Right ventricle myocardium superior (tissue), 1 donor: ENCODE measurements around the gene RAVER2. TPM values are rescaled to one million over a fixed set of nuclear protein-coding genes. Genes with fewer than 3 reads are reported as not detected.

Experiments
- ATAC-seq: fragments of 200-7000 bp; cut with Tn5 transposase; one replicate; pipeline ENCODE4 v1.9.1; 2020; ENCODE audit warnings: mild to moderate bottlenecking; ENCODE audit not compliant: poor library complexity
- DNase-seq: peaks from one replicate; pipeline ENCODE4 v3.0.0-alpha.2; 2020
- intact Hi-C: fragments of 100-400 bp; cut with DNase I; formaldehyde crosslinking; loops from one replicate; pipeline ENCODE4 v1.11.2; 2022
- total RNA-seq: library from RNA; stranded (reverse); fragmentation: NEBNext Ultra II Directional; extraction: Animal tissue kit (Norgen Biotek cat#: 25700); gene quantifications from one replicate; pipeline ENCODE4 v1.2.1, GENCODE V29; 2021
- donor health status: DM: no; HTN: yes; CAD: no; lungs with severe emphysema.

RAVER2 gene
- total RNA-seq, 1 donor from 2014 or later: 30.1 TPM

DNA sequence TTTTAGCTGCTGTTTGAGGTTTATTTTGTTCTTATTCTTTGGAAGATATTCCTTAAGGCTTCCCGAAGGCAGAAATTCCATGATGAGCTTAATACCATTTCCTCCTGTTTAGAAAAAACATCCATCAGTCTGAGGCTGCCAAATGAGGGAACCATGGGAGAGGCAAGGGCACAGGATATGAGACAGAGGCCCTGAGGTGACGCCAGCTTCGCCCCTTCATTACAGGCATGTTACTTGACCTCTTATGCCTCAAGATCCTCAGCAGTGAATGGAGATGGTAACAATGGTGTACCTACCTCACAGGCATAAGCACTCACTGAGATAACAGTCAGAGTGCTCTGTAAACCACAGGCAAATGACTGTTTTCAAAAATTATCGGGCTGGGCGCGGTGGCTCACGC is 93.6 kb downstream of the RAVER2 start:
- no peak for DNase-seq
- intact Hi-C loops: no loop called here
- no peak for ATAC-seq

DNA sequence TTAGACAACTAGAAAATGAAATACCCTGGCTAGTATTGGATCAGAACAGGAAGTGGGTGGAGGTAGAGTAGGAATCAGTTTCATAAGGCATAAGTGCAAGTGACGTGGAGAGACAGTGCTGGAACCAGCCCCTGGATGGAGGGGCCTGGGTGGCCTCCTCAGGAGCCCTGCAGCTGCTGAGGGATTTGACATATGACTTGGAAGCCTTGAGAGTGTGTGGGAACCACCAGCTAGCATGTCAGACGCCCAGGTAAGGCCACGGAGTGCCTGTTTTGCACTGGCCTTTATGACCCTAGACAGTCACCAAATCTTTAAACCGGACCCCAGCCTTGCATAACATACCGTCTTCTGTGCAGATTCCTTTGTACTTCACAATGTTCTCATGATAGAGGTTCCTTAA is 94.4 kb downstream of the RAVER2 start:
- DNase-seq (no peak), ATAC-seq (peak; percentile 7)
- intact Hi-C loops: no loop called here

DNA sequence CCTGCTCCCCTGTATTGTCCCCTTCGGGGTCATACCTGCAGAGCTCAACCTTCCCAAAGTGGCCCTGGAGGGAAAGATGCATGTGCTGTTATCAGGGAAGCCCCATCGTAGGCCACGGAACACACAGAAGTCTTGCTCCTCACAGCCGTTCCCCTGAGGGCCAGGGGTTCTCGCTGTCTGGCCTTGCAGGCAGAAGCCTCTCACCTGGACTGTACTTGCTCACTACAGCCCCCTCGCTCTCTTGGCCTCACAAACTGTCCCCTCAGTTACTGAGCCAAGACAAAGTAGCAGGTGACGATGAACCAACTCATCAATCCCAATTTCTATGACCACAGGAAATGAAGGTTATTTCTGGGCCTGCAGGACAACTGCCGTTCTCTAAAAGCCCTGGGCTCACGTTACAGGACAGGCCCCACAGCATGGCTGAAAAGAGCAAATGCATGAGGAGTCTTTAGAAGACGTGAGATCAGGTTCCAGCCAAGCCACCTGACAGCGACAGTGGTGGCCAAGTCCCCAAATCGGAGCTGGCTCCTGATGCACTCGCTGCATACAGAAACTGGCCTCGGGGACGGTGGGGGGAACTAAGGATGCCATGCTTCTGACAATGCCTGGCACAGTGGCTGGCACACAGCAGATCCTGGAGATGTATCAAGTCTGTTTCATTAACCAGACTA is 95.0 kb downstream of the RAVER2 start:
- intact Hi-C loops: no loop called here
- DNase-seq (no peak), ATAC-seq (no peak)

DNA sequence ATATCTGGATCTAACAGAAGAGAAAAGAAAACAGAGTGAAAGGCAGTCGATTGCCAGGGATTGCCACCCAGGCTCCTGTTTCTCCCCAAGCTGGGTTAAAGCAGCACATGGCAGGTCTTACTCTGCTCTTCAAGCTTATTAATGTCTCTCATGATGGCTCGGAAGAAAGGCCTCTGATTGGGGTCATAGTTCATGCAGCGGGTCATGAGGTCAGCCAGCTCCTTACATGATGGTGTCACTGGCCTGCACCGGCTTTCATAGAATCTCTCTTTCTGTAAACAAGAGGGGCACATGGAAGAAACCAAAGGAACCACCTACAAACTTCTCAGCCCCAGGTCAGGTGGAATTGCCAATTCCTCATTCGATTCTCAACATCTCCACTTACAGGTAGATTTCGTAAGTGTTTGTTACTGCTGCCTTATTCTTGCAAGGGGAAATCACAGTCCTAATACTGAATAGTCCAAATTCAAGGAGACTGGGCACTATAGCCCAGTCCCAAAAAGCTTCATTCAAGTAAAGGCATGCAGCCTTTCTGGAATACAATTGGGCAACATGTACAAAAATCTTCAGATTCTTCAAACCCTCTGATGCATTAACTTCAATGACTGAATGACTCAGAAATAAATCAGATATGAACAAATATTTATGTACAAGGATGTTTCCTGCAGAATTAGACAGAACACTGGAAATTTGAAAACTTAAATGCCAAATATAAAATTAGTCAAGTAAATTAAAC is 96.6 kb downstream of the RAVER2 start:
- DNase-seq (no peak), ATAC-seq (no peak)
- intact Hi-C loops: no loop called here

DNA sequence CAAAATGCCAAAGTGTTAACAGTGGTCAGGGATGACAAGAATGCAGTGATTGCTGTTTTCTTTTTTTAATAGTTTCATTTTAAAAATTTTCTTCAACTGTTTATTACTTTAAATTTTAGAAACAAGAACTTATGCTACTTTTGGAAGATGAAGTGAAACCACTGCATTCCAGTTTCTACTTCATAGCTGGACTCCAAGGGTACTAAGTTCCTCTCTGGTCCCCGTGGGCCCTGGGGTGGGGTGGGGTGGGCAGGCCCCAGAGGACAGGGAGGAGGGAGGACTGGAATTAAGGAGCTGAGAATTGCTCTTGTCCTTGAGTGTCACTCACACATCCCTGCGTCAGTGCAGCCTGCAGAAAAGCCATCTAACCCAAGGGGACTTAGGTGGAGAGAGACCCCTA is 97.3 kb downstream of the RAVER2 start:
- intact Hi-C loops: no loop called here
- DNase-seq (no peak), ATAC-seq (no peak)

DNA sequence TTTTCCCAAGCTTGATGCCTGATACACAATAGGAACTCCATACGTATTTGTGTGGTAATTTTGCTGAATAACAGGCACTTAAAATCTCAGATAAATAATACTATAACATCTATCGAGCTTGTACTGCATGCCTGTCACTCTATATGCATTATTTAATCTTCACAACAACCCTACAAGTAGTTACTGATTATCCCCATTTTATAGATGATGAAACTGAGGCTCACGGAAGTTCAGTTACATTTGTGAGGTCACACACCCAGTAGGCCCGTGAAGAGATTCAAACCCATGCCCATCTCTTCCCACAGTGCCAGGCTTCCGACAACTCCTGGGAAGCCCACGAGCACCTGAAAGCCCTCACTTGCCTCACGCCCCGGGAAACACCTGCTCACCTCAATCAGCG is 98.8 kb downstream of the RAVER2 start:
- ATAC-seq (no peak), DNase-seq (no peak)
- intact Hi-C loops: no loop called here

DNA sequence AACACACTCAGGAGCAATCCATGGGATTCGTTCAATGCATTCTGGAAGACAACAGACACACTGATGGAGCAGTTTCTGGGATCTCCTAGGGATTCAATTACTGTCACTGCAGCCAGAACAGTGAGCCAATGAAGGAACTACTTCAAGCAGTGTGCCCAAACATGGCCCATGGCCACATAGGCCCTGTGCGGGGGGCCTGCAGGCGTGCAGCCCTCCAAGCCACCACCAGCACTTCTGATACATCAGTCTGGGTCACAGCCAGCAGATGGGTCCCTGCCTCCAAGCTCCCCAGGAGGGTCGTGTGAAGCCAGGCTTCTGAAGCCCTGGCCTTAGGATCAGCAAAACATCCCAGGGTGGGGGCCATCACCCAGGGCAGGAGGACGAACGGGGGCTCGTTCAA is 99.3 kb downstream of the RAVER2 start:
- no peak for ATAC-seq
- DNase-seq: no peak
- intact Hi-C loops: no loop called here

DNA sequence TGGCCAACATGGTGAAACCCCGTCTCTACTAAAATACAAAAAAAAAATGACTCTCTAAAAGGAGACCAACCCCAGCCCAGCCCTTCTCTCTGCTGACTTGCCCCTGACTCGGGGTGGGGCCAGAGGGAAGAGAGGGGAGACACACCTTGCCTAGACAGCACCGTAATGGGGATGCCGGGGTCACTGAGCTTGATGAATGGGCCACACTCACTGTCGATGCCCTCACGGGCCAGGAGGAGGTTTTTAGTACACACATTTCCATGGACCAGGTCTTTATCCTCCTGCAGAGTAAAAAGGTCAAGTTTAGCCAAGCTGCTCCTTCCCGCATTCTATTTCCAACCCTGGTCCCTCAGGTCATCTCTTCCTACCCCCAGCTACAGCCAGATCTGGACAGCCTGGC is 99.7 kb downstream of the RAVER2 start:
- DNase-seq (no peak), ATAC-seq (no peak)
- intact Hi-C loops: no loop called here

DNA sequence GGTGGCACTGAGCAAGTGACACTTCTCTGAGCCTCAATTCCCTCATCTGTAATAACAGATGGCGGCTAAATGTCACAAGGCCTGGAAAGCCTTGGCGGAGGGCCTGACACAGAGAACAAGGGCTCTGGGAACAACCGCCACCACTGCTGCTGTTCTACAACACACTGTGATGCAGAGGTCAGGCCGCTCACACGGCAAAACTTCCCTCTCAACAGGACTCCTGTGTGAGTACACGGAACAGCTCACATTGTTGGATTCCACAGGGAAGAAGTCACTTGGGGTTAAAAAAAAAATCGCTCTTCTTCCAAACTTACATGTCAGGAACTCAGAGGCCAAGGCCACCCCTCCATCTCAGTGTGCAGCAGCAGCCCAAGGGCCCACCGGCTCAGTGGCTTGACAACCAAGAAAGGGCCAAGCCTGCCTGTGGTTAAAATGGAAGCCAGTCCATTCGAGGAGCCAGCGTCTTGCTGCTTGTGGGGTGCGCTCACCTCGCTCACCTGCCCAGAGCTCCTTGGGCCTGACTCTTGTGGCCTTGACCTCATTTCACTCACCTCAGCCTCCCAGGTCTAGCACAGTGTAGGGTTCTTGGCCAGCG is 101.1 kb downstream of the RAVER2 start:
- DNase-seq (no peak), ATAC-seq (no peak)
- intact Hi-C loops: no loop called here

DNA sequence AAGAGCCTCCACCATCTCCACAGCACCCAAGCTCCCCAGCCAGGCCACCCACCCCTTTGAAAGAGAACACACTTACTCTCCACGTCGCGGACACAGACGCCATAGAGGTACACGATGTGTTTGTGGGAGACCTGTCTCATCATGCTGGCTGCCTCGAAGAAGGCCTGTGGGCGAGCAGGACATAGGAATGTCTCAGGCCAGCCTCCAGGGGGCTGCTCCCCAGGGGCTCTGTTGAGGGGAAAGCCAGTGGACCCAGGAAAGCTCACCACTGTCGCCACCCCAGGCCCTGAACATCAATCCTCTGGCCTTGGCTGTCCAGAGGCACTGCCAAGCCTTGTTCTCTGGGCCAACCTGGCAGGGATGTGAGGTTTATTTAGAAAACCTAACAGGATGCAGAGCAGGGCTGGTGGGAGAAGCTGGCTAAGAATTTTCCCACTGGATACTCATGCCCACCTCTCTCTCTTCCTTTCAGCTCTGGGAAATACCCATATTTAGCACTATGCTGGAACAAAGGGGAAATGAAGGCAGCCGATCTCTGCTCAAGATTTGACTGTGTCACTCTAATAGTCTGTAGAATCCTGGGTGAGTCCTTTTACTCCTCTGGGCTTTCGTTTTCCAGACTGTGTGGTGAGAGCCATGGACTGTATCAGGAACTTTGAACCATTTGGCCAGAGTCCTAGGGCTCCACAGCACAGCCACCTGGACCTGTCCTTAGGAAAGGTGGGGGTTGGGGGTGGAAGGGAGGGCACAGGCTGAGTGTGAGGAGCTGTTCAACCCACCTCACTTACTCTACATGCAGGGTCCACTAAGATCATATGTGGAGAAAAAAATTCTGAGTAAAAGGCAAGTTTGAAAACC is 101.9 kb downstream of the RAVER2 start:
- DNase-seq: no peak
- intact Hi-C loops: no loop called here
- ATAC-seq: no peak

DNA sequence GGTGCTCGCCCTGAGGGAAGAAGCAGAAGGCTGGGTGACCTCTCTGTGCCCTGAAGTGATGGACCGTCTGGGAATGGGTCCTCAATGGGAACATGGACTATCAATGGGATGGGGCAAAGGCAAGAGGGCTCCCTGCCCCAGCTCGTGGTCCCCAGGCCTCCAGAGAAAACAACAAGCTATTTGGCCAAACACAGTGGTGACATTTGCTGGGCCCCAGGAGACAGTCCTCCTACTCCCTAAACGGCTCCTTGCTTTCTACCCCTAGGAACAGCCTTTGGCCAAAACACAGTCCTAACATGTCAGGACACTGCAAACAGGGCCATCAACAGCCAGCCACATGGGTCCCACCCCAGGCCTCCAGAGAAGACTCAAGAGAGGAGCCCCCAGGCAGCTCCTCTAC is 102.8 kb downstream of the RAVER2 start:
- intact Hi-C loops: no loop called here
- no peak for ATAC-seq
- DNase-seq: no peak

DNA sequence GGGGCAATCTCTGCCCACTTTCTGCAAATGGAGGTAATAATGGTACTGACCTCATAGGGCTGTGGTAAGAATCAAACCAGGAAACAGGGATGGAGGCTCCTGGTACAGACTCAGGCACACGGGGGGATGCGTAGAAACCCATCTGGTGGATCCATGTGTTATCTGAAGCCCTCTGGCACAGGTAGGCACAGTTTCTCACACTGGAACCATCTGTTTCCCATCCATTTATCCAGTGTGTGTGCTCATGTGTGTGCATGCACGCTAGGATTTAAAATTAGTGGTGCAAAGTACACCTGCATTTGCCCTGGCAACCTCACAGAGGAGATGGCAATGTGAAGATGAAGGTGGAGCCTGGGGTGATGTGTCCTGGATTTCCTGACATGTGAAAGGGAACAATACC is 103.3 kb downstream of the RAVER2 start:
- intact Hi-C loops: no loop called here
- DNase-seq (no peak), ATAC-seq (no peak)

DNA sequence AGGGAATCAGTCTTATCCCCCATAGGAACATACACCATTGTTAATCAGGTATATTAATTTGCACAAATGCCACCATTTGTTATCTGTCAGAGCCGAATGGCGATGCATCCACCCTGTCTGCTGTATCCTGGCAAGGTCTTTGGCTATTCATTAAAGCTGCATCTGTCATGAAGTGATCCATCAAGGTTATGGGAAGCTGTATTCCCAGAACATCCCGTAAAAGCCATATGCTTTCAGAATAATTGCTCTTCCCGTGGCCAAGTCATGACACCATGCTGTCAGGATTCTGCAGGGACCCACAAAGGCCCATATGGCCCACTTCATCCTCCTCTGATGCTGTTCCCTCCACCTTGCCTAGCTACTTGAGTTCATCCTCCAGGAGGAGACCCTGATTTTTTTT is 103.9 kb downstream of the RAVER2 start:
- intact Hi-C loops: no loop called here
- DNase-seq: no peak
- ATAC-seq: no peak

DNA sequence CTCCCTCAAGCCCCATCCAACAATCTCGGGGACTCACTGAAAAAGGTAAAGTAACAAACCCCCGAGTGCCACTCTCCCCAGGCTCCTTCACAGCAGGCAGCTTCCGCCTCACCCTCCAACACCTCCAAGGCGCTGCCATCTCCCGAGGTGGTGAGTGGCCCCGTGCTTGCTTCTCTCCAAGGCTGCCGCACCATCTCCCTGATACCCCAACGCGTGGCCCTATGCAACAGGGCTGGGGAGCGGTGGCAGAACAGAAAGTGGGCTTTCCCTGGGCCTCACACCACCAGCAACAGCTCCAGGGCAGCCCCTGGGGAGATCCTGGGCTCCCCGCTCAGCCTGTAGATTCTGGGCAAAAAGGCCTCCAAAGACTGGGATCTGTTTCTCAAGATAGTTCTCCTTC is 105.1 kb downstream of the RAVER2 start:
- DNase-seq (no peak), ATAC-seq (no peak)
- intact Hi-C loops: no loop called here

DNA sequence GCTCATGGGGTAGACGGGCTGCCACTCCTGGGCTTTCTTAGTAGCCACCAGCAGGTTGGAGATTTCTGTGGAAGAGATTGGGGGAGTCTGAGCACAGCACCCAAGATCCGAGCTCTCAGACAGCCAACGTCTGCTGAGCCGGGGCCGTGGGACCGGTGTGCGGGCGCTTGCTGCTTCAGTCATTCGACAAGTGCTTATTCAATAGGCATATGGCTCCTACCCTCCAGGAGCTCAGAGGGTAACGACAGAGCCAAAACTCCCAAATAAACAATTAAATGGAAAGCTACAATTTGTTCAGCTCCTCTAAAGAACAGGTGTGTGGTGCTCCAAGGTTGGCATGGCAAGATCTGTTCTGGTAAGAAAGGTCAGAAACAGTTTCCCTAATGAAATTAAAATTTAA is 106.0 kb downstream of the RAVER2 start:
- ATAC-seq (no peak), DNase-seq (no peak)
- intact Hi-C loops: no loop called here

DNA sequence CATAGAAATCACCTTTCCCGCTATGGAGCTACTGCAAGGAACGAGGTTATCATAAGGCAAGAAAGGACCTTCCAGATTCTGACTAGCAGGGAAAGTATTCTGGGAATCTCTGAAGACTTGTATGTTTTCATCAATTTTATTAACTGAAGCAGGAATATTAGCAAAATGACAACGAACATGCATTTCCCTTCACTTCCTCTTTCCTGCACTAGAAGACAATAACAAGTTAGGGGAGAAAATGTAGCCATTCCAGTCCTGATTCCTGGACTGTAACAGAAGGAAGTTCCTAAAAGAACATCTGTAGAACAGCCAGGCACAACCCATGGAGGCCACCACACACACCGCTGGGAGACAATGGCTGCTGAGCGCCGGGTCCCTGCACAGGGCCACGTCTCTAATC is 106.8 kb downstream of the RAVER2 start:
- intact Hi-C loops: no loop called here
- DNase-seq: no peak
- no peak for ATAC-seq

DNA sequence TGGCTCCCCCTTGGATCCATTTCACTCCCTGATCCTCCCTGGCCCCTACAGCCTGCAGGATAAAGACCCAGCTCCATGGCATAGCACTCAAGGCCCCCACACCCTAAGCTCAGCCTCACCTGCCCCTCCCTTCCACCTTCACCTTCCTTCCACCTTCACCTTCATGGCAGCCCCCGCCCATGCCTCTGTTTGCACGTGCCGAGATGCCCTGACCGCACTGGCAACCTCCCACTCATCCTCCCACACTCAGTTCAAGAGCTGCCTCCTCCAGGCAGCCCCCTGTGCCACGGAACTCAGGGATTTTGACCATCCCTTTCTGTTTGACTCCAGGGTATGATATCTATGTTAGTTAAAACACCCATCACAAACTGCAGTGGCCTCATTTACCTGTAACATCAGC is 109.8 kb downstream of the RAVER2 start:
- no peak for ATAC-seq
- intact Hi-C loops: no loop called here
- no peak for DNase-seq

DNA sequence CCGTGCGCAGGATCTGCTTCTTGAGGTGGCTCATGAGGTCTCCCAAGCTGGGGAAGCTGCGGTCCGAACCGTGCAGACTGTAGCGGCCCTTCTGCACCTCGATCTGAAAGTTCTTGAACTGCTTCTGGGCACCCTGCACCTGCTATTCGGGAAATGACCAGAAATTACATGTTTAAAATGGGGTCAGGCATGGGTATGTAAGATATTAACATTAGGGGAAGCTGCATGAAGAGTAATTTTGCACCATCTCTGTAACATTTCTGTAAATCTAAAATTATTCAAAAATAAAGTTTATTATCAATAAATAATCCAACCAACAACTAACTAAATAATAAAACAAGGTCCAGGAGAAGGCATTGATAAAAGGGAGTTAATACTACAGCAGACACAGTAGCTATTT is 110.7 kb downstream of the RAVER2 start:
- DNase-seq: no peak
- ATAC-seq: no peak
- intact Hi-C loops: no loop called here

DNA sequence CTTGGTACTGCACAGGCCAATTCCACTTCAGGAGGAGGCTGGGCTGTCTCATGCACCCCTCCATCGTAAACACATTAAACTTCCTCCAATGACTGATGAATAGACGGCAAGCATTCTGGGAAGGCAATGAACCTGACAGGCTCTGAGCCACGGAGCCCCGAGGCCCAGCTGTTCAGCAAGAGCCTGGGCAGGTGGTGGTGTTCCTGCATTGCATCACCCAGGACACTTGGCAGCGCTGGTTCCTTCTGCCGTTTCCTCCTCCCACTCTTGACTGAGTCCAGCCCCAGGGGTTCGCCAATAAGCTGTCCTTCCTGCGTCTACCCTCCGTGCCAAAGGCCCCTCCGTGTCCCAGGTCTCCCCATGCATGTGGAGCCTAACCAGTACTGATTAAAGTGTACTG is 111.7 kb downstream of the RAVER2 start:
- DNase-seq (no peak), ATAC-seq (peak; percentile 30)
- intact Hi-C loops: no loop called here

DNA sequence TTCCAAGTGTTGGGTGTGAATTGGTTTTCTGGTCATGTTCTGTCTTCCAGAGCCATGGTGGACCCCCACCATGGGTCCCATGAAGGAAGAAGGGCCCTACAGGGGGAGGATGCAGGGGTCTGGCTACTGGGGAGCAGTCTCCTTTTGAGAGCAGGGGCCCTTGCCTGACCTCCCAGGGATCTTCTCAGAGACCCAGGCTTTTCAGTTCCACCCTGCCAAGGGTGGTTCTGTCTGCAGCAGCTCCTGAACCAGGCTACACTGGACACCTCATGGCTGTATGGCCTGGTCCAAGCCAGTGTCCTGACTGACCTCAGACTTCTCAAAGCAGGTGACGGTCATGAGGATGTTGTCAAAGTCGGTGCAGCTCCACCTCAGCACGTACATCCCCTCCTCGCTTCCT is 112.5 kb downstream of the RAVER2 start:
- intact Hi-C loops: no loop called here
- no peak for DNase-seq
- no peak for ATAC-seq
